Islet precursor cell (in vitro differentiated cells): ENCODE results near the gene SORBS1.
A peak's percentile ranks its signal among the peaks of the same experiment; 100 is the strongest.
"Not testable (repeated sequence)": the region's sequence is repeated elsewhere in the genome, so short reads cannot be mapped to it uniquely, and the experiment has no call there.

ENCODE experiments used
- DNase-seq: peaks from one replicate; pipeline ENCODE4 v3.0.0-alpha.2; 2018

SORBS1 gene

DNA sequence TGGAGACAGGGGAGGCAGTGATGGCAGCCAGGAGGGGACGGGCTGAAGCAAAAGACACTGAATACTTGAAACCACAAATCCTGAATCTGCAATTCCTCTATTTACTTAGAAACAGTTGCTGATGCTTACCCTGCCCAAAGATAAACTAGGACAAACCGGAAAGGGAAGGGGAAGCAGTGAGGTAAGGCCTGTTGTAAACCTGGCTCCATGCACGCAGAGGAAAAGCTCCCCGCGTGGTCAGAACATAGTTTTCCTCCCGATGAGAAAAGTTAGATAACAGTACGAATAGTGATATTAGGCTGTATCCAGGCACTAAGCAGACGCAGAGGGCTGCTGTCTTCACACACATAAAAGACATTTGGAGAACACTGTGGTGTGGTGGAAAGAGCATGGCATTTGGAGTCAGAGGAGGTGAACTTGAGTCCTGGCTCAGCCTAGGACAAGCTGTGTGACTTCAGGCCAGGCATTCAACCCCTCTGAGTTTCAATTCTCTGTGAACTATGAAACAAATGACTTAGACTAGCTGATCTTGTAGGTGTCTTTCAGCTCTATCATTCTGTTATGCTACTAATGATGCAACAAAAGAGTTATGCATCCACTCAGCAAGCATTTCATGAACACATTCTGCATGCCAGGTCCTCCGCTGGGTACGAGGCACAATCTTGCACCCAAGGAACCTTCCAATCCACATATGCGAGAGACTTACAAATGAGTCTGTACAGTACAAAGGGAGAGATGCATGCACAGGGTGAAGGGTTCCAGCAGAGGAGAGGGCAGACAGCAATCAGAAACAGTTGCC is 80.9 kb downstream of the SORBS1 start:
- DNase-seq: no peak

DNA sequence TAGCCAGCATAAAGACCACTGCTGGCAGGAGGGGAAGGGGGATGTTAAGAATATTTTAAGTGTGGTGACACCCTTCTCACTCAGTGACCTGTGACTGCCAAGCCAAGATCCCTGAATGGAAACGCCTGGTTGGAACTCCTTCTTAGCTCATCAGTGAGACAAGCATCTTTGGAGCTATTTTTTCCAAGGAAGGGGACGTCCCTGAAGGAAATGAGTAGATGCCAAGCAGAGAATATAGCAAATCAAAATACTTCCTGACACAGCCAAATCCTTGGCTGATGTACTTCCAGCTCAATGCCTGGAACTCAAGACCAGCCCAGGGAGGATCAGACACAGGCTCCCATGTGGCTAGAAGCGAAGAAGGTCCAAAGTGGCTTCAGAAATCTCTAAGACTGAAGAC is 82.2 kb downstream of the SORBS1 start:
- no peak for DNase-seq

DNA sequence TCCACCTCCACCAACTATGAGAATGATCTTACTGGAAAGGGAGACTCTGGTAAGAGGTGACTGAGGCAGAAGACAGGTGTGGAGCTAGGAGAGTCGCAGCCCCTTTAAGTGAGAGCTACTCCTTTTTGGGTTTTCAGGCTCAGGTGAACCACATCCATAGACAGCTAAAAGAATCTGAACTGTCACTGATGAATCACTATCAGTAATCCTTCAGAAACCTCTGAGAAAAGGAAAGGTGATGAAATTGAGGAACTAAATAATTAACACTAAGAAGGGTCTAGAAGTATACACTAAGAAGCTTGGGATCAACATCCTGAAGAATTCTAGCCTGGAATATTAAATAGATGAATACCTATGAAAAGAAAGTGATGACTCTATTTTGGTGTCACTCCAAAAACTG is 83.0 kb downstream of the SORBS1 start:
- no peak for DNase-seq

DNA sequence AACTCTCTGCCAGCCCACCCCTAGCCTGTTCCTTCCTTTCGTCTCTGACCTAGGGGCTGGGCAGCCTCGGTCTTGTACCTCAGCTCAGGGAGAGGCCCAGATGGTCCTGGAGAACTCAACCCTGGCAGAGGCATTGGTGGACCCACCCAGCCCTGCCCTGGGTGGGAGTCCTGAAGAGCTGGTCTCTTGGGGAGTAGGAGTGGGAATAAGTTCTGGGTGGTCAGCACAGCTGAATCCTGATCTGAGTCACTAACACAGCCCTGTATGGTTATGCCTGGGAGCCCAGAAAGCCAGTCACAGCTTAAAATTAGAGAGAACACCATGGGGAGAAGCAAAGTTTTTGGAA is 84.0 kb downstream of the SORBS1 start:
- DNase-seq: no peak

DNA sequence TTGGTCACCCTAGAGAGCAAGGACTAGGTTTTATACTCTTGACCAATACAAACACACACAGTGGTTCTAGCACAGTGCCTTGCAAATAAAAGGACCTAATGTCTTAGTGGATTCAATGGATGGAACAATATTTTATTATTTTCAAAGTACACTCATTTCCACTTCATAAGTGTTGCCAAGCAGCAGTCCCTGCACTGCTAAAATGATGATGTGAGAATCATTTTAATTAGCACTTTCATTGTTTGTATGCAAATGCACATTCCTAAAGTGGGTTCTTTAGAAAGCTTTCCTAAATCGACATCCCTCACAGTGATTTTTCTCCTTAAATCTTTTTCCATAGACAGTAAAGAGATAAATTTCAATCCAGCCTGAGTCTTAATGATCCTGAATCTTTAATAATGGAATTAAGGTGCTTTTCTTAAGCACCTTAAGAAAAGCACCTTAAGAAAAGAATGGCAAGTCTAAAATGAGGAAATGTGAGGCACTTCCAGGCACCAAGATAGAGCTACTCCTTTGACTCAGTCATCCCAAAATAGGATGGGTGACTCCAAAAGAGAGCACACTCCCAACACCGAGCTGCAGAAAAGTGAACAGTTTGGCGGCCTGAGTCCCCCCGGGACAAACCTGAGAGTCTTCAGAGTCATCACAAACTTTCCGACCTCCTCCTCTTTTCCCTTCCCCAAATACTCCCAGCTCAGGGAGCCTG is 84.5 kb downstream of the SORBS1 start:
- DNase-seq: no peak

DNA sequence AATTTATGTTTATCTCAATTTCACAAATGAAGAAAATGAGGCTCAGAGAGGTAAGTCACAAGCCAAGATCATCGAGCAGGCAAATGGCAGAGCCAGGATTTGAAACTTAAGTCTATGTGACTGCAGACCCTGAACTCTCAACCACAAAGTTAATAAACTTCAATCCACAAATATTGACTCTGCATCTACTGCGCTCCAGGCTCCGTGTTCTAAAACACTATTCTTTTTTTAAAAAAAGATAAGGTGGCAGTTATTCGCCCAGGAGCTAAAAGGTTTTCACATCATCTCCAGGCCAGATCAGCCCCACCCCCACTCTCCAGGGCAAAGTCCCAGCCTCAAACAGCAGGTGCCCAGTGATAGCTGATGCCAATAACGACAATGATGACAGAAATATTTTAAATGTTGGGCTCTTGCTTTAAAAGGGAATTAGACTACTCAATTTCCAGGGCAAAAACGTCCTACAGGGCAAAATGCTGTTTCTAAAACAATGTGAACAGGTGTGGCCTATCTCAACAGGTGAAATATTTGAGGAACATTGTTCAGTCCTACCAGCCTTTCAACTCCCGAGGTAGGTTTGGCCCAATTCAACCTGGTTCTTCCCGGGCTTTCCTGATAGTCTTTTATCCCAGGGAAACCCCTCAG is 85.2 kb downstream of the SORBS1 start:
- no peak for DNase-seq

DNA sequence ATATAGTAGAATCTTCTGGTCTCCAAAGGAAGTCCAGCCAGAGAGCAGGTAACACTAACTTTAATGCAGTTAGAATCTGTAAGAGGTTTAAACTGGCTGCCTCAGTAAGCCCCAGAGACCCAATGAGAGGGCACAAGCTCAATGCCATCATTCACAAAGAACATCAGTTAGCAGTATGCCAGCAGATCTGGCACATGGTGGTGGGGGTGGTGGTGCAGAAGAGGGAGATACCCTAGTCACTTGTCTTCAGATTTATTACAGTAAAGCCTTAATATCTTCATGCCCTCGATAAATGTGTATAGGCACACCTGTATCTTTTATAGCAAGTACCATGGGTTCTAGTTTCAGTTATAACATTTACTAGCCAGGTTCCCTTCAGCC is 86.2 kb downstream of the SORBS1 start:
- DNase-seq: no peak

DNA sequence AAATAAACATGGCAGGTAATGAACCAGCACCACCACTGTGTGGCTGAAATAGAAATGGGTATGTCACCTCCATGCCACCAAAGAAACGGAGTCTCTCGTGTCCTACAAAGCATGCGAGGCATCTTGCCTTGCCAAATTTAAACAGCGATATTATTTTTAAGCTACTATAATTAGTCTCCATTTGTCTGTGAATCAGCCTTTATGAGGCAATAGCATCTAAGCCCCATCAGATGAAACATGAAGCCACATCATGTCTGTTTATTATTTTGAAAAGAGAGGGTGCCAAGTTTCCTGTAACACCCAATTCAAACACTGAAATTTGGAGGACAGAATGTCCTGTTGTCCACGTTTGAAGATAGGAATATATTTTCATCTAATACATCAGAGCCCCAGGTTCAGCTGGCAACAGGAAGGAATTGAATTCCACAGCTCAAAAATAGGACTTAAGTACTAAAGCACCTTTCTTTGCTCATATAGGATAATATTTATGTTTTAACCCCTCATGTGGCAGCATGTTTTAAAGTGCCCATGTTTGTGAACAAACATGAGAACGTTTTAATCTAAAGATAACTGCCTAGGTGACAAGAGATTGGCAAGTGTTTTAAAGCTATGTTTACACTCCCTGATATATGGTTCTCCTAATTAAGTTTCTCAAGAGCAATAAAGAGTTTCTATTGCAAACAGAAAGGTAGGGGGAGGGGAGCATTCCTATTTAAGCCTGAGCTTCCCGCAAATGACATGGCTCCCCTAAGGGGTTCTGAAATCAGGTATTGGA is 86.8 kb downstream of the SORBS1 start:
- DNase-seq: no peak

DNA sequence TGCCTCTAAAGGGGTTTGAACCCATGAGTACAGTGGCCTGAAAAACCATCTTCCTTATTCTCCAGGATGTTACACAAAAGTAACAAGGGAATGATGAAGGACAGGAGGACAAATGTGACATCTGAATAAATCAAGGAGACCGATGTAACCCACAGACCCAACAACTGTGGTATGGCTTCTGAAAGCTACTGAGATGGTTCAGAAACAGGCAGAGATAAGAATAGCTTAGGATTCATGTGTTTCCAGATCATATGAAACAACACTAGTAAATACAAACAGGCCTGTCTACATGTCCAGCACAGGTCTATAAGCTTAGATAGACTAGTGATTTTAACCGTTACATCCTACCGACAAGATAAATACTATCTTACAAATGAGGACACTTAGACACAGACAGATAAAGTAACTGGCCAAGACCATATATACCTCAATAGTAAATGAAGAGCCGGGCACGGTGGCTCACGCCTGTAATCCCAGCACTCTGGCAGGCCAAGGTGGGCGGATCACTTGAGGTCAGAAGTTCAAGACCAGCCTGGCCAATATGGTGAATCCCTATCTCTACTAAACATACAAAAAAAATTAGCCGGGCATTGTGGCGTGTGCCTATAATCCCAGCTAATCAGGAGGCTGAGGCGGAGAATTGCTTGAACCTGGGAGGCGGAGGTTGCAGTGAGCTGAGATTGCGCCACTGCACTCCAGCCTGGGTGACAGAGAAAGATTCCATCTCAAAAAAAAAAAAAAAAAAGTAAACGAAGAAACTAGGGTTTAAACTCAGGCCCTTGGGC is 88.7 kb downstream of the SORBS1 start:
- no peak for DNase-seq

DNA sequence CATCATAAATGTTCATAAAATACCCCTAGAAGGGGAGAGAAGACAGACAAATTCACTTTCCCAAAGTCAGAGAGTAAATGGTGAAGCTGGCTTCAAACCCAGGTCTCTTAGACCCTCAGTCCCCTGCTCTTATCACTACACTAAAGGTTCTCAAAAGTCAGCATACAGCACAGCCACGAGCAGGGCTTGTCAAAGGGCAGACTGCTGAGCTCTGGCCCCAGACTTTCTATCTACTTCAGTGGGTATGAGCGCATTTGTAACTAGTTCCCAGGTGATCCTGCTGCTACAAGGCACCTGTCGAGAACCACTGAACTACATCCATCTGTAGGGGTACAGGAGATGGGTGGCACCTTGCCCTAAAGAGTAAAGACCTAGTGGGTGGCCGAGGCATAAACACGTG is 91.5 kb downstream of the SORBS1 start:
- no peak for DNase-seq

DNA sequence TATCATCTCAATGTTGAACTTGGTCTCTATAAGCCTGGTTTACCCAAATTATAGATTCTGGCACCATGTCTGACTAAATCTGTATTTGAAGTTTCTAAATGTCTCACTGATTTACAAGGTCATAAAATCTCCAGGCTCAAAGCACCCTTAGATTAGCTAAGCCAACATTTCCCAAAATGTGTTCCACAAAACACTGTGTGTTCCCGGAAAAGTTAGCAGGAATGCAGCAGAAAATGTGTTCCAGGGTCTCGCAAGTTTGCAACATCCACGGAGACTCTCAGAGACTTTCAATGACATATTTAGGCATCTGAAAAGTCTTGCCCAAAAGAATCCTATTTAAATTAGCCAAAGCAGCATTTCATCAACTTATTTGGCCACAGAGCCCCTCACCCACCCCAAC is 91.9 kb downstream of the SORBS1 start:
- no peak for DNase-seq

DNA sequence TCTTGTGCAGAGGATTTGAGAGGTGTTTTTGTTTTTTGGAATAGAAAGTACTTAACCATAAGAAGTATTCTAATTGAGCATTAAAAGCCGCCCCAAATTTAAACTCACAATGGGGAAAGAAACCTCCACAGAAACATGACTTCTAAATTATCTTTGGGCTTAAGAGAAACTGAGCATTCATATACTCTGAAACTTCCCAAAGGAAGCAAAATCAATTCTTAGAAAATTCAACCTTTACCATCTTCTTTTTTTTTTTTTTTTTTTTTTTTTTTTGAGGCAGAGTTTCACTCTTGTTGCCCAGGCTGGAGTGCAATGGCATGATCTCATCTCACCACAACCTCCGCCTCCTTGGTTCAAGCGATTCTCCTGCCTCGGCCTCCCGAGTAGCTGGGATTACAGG is 93.5 kb downstream of the SORBS1 start:
- not testable (repeated sequence) for DNase-seq

DNA sequence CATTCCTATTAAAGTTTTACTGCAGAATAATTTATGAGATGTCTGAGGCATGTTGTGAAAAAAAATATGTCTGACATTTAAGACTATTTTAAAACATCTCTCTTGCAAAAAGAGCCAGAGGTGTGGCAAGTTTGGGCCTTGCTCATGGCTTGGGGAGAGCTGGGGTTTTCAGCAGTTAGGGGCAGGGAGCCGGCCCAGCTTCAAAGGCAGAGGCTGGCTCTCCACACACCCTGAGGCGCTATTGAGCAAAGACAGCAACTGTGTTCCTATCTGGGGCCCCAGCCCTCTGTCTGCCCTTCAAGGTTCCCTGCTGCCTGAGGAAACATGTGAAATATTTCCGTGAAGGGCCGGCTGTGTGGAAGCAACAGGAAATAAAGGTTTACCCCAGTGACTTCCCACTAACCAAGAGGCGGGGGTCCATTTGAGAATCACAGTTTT is 94.0 kb downstream of the SORBS1 start:
- peak; percentile 97 for DNase-seq

DNA sequence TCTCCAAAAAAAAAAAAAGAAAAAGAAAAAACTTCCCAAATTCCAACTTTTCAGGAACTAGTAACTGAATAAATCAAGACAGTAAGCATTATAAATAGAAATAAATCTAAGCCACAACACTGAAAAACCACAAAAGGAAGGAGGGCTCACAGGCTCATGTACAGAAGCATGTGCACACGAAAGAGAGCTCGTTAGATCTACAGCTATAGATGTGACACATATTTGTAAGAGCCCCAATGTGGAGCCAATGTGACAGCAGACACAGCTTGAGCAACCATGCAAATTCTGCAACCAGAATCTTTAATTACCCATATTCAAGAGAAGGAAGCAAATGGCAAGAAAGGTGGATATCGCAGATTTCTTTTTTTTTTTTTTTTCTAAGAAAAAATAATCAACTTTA is 94.7 kb downstream of the SORBS1 start:
- DNase-seq: no peak

DNA sequence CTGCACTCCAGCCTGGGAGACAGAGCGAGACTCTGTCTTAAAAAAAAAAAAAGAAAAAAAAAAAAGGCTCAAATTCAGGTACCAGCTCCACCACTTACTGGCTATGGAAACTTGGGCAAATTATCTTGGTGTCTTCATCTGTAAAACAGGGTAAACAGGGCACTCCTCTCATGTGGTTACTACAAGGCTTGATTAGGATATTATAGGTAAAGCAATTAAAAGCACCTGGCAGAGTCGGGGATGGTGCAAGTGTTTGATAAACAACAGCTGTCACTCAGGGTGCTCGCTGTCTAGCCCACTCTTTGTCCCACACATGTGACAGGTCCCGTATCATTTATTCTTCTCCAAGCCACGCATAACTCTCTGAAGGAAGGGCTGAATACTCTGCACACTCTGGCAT is 96.9 kb downstream of the SORBS1 start:
- DNase-seq: no peak

DNA sequence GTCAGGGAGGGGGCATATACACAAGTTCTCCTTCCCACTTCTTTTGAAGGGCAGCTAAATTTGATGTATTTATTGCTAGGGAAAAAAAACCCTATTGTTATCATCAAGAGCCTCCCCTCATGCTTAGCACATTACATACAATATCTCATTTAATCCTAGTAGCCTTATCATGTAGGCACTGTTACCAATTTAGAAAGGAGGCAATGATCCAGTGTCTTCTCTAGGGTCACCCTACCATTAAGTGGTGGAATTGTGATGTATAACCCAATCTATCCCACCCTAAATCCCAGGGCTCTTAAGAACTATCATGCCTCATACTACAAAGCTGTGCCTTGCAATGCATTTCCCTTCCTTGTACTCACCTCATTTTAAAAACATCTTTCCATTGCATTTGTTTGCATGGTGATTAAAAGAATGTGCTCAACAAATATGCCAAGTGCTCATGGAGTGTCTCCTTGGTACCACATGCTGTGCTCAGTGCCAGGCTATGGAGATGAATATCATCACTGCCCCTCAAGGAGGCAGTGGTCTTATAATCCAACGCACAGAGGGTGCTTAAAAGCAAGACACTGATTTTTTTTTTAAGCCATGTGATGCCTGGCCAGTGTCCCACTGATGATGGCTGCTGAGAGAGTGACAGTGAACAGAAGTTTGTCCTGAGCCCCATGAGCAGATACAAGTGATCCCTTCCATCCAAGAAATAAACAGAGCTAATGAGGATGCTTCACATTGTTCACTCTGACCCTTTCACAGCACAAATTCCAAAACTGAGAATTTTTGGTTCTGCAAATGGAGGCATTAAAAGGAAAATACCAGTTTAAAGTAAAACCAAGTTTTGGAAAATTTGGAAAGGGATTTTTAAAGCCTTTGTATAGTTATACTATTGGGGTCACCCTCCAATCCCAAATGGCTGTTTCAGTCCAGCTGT is 98.2 kb downstream of the SORBS1 start:
- no peak for DNase-seq

DNA sequence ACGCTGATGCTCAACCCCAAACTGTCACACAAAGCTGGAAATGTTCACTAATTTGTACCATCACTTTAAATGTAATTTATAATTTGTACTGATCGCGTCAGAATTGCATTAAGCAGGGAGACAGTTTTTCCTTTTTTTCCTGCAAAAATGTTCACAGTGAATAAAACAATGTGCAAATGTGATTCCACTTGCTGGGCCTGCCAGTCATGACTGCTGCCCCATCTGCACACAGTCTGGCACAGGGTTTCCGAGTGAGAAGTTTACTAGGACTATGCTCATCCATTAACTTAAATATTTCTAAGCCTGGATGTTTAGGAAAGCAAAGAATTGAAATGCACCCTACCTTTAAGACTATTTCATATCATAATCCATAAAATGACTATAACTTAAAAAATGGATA is 99.6 kb downstream of the SORBS1 start:
- DNase-seq: no peak

DNA sequence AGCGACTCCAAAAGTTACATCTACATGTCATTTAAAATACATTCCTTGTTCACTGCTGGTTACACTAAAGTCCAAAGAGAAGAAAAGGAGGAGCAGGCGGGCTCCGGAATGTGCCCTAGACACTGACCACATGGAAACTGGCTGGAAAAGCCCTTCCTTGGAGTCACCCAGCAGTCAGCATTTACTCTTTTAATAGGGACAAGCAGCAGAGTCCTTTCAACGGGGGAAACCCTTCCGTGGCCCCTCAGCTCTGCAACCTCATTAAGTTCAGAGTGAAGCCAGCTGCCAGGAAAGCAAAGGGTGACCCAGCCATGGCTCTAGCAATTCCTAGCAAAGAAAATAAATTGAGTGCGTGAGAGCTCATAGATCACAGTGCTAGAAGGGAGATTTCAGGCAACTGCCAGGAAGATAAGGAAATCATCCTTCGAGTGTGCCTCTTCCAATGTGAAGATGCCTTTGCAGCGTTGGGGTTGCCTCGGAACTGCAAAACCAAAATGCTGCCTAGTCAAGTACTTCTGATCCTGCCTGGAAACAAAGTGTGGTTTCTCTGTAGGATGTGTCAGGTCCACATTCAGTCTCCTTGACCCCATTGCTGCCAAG is 101.6 kb downstream of the SORBS1 start:
- DNase-seq: no peak

DNA sequence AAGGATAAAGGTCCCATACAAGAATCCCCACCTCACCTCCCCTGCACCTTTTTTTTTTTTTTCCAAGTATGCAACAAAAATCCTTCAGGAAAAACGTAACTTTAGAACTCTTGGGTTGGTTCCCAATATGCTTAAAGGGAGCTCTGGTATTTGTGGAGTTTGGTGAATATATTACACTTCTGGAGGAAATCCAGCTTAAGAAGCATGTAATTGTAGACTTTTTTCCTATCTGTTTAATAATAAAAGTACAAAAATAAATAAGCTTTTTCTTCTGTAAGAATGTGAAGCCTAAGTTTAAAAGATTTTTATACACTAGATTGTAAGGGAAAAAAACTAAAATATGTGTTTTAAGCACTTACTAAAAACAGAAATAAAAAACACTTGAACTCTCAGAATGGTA is 102.3 kb downstream of the SORBS1 start:
- DNase-seq: no peak

DNA sequence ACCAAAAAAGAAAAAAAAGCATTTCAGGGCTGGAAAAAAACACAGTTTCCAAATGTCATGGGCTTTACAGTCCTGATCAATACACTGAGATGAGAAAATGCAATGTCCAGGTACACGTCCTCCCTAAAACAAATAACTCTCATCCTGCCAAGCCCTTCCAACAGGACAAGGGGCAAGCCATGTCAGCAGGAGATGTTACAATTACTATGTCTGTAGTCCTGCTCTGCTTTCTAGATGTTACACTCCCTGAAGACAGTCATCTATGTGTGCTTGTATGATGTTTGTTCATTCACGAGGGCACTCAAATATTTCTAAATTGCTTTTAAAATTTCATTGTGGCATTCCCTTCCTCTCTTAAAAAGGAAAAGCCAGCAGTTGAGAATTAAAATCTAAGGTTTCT is 103.2 kb downstream of the SORBS1 start:
- DNase-seq: no peak

DNA sequence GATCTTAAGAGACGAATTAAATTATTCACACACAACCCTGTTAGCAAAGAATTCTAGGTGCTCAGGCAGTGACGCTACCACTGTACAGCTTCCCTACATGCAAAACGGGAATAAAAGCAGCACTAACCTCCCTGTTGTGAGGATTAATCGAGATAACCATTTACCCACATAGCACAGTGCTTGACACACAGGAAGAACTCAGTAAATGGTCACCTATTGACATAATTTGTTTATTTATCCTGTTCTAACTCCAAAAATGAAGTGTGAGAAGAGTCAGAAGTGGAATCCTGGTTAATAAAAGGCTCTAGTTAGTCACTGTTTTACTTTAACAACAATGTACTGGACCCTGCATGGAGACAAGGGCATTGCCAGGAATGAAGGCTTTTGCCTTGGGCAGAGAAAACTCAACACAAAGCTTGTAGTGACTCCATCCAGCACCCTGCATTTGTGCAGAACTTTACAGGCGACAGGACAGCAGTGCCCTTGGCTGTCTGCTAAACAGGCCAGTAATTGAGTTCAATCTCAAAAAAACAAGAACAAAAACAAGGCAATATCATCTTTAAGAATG is 103.8 kb downstream of the SORBS1 start:
- no peak for DNase-seq
